HCT116 (cell line): Measurements from ENCODE around the gene SLC25A42. TPM values are rescaled to one million over a fixed set of nuclear protein-coding genes. Genes with fewer than 3 reads are reported as not detected.

Experiments used
- ATAC-seq: fragments of 200-7000 bp; cut with Tn5 transposase; 2 replicates; pipeline ENCODE4 v1.9.1; 2020; ENCODE audit warnings: mild to moderate bottlenecking, moderate library complexity
- BruUV-seq: library from RNA; stranded (reverse); fragments of 400-500 nt; replicated peaks from 2 replicates; lab custom pipeline; 2021; lab: Mats Ljungman, UMichigan
- CTCF ChIA-PET: fragments of 300-600 bp; sonication (Branson Sonifier 250); formaldehyde crosslinking; loops from one replicate; lab custom pipeline; 2021; ENCODE audit warnings: antibody characterized with exemption; lab: Charles Lee
- POLR2A ChIA-PET: fragments of 300-600, 350-600 bp; sonication (Branson Sonifier 250); formaldehyde crosslinking; loops from one replicate; lab custom pipeline; 2021; ENCODE audit warnings: antibody characterized with exemption; lab: Charles Lee
- RAD21 ChIA-PET, 2 experiments: fragments of 300-600 bp; sonication (Branson Sonifier 250); formaldehyde crosslinking; loops; one replicate each; lab custom pipeline; 2023; ENCODE audit warnings: low total read pairs in 2 of 2; ENCODE audit not compliant: uncharacterized antibody in 2 of 2, unreplicated experiment in 2 of 2, low non-redundant PET in 1 of 2; lab: Charles Lee
- DNase-seq: peaks from one replicate; pipeline ENCODE4 v3.0.0-alpha.2; 2010; ENCODE audit warnings: low read depth, low spot score
- H2AFZ ChIP-seq: fragments of 200-600 bp; shearing (Covaris generic), sonication (generic); 2 replicates; pipeline ENCODE4 v1.6.1; 2017; ENCODE audit warnings: low read depth, mixed run types, mixed read lengths, antibody characterized with exemption, low read length; ENCODE audit not compliant: poor library complexity, severe bottlenecking
- H3K27ac ChIP-seq: 2 replicates; pipeline ENCODE4 v1.5.1; 2012; ENCODE audit warnings: low read depth, low read length
- H3K27me3 ChIP-seq: fragments of 200-600 bp; sonication (generic); 2 replicates; pipeline ENCODE4 v1.6.1; 2016; ENCODE audit warnings: mixed run types, low read length, mixed read lengths; ENCODE audit not compliant: insufficient read depth
- H3K36me3 ChIP-seq, 2 experiments: fragments of 200-500 bp in 1 of 2; fragments of 200-600 bp in 1 of 2; sonication (Bioruptor generic) in 1 of 2; sonication (generic) in 1 of 2; 2 replicates each; pipeline versions ENCODE4 v1.5.1 to v1.6.1; 2014 to 2016; ENCODE audit warnings: low read length in 2 of 2, inconsistent platforms in 1 of 2, mixed read lengths in 1 of 2, mixed run types in 1 of 2; ENCODE audit not compliant: insufficient read depth in 2 of 2, control insufficient read depth in 1 of 2
- H3K4me1 ChIP-seq, 2 experiments: fragments of 200-600 bp in 1 of 2; sonication (generic) in 1 of 2; 2 replicates each; pipeline versions ENCODE4 v1.5.1 to v1.6.1; 2012 to 2017; ENCODE audit warnings: low read length in 2 of 2, inconsistent platforms in 1 of 2, mild to moderate bottlenecking in 1 of 2, mixed read lengths in 1 of 2, mixed run types in 1 of 2, moderate library complexity in 1 of 2; ENCODE audit not compliant: insufficient read depth in 2 of 2, control insufficient read depth in 1 of 2
- H3K4me2 ChIP-seq: fragments of 200-600 bp; sonication (generic); 2 replicates; pipeline ENCODE4 v1.6.1; 2017; ENCODE audit warnings: mixed run types, low read length, mixed read lengths
- H3K4me3 ChIP-seq, 2 experiments: fragments of 200-600 bp in 1 of 2; sonication (generic) in 1 of 2; replicated peaks in 1 of 2; 2 replicates each; pipeline ENCODE4 v1.5.1; 2011 to 2016; ENCODE audit warnings: low read length in 2 of 2, control low read depth in 1 of 2, low read depth in 1 of 2, mild to moderate bottlenecking in 1 of 2, mixed read lengths in 1 of 2, mixed run types in 1 of 2
- H3K79me2 ChIP-seq: fragments of 200-600 bp; sonication (generic); 2 replicates; pipeline ENCODE4 v1.6.1; 2017; ENCODE audit warnings: mild to moderate bottlenecking, mixed run types, low read length, moderate library complexity, mixed read lengths; ENCODE audit not compliant: insufficient read depth
- H3K9ac ChIP-seq: fragments of 200-600 bp; sonication (generic); 2 replicates; pipeline ENCODE4 v1.6.1; 2016; ENCODE audit warnings: low read length, mixed read lengths
- H3K9me2 ChIP-seq: fragments of 200-600 bp; sonication (generic), shearing (Covaris generic); 2 replicates; pipeline ENCODE4 v1.6.1; 2017; ENCODE audit warnings: mixed run types, mild to moderate bottlenecking, moderate library complexity; ENCODE audit not compliant: insufficient read depth
- H3K9me3 ChIP-seq, 2 experiments: fragments of 200-500 bp in 1 of 2; fragments of 200-600 bp in 1 of 2; sonication (Bioruptor generic) in 1 of 2; sonication (generic) in 1 of 2; 2 replicates each; pipeline ENCODE4 v1.6.1; 2014 to 2017; ENCODE audit warnings: low read length in 2 of 2, mixed read lengths in 2 of 2, inconsistent platforms in 1 of 2, low read depth in 1 of 2, mild to moderate bottlenecking in 1 of 2, mixed run types in 1 of 2, moderate library complexity in 1 of 2; ENCODE audit not compliant: control insufficient read depth in 1 of 2, insufficient read depth in 1 of 2
- H4K20me1 ChIP-seq: fragments of 200-600 bp; sonication (generic), shearing (Covaris generic); 2 replicates; pipeline ENCODE4 v1.6.1; 2017; ENCODE audit warnings: mixed run types, mild to moderate bottlenecking, moderate library complexity; ENCODE audit not compliant: insufficient read depth
- CEBPB ChIP-seq: IDR thresholded peaks from 2 replicates; pipeline ENCODE4 v1.6.1; 2012; ENCODE audit warnings: low read depth
- EZH2phosphoT487 ChIP-seq: fragments of 200-600 bp; IDR thresholded peaks from 2 replicates; pipeline ENCODE4 v1.6.1; 2018; ENCODE audit warnings: antibody characterized with exemption, borderline replicate concordance
- POLR2AphosphoS5 ChIP-seq: IDR thresholded peaks from 2 replicates; pipeline ENCODE4 v1.6.1; 2011; ENCODE audit warnings: mild to moderate bottlenecking, low read depth, low read length, moderate library complexity
- RAD21 ChIP-seq: IDR thresholded peaks from 2 replicates; pipeline ENCODE4 v1.6.1; 2012; ENCODE audit warnings: low read depth, mild to moderate bottlenecking
- SIN3A ChIP-seq: IDR thresholded peaks from 2 replicates; pipeline ENCODE4 v1.6.1; 2012; ENCODE audit warnings: low read depth
- TCF7L2 ChIP-seq: IDR thresholded peaks from 2 replicates; pipeline ENCODE4 v1.7.0; 2011; ENCODE audit warnings: borderline replicate concordance, inconsistent platforms; ENCODE audit not compliant: insufficient read depth, insufficient read length; ENCODE audit errors: extremely low read depth
- YY1 ChIP-seq: IDR thresholded peaks from 2 replicates; pipeline ENCODE4 v1.6.1; 2011; ENCODE audit warnings: low read length, low read depth, moderate library complexity, mild to moderate bottlenecking; ENCODE audit not compliant: insufficient replicate concordance; ENCODE audit errors: extremely low read depth
- ZFX ChIP-seq: fragments of 450-650 bp; IDR thresholded peaks from 2 replicates; pipeline ENCODE4 v1.6.1; 2017
- ZNF274 ChIP-seq: fragments of 200-500 bp; sonication (Bioruptor generic); IDR thresholded peaks from 2 replicates; pipeline ENCODE4 v1.6.1; 2014; ENCODE audit warnings: mild to moderate bottlenecking, low read depth, low read length, inconsistent platforms
- intact Hi-C: fragments of 100-400 bp; cut with micrococcal nuclease; formaldehyde crosslinking; loops from 2 replicates; pipeline ENCODE4 v1.10.0; 2022
- total RNA-seq: library from RNA; stranded (reverse); gene quantifications from one replicate; pipeline ENCODE4 v1.2.1, GENCODE V29; 2021; ENCODE audit not compliant: unreplicated experiment
- TF ChIP-seq, protein P1 (sequence below): IDR thresholded peaks from 2 replicates; pipeline ENCODE4 v1.6.1; 2012
- TF ChIP-seq, protein P2 (sequence below), 3 experiments: fragments of 200-600 bp in 1 of 3; sonication (generic) in 1 of 3; IDR thresholded peaks in 2 of 3; conservative IDR thresholded peaks in 1 of 3; 2 replicates each; pipeline ENCODE4 v1.5.1; 2012 to 2017; ENCODE audit warnings: low read depth in 2 of 3, low read length in 2 of 3, antibody characterized with exemption in 1 of 3, borderline replicate concordance in 1 of 3, control low read depth in 1 of 3, mild to moderate bottlenecking in 1 of 3, mixed read lengths in 1 of 3, mixed run types in 1 of 3, moderate library complexity in 1 of 3; ENCODE audit not compliant: insufficient read depth in 1 of 3

Gene SLC25A42
- total RNA-seq, 1 experiment from 2014 or later: 10.2 TPM

DNA sequence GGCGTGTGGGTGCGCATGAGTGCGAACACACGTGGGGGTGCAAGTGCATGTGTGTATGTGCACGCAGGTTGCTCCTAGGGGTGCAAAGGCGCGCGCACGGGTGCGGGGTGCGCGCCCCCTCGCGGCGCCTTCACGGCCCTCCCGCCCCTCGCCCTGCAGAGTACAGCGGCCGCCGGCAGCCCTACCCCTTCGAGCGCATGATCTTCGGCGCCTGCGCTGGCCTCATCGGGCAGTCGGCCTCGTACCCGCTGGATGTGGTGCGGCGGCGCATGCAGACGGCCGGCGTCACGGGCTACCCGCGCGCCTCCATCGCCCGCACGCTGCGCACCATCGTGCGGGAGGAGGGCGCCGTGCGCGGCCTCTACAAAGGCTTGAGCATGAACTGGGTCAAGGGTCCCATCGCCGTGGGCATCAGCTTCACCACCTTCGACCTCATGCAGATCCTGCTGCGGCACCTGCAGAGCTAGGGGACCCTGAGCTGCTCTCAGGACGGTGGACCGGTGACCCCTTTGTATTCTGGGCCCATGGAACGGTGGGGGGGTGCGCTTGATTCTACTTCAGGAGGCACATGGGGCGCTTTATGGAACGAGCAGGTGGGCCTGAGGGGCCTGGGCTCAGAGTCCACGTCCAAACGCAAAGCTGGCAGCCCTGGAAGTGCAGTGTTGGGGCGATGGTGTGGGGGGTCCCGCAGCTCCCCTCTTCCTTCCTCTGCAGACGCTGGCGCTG is 46.8 kb downstream of the SLC25A42 start:
- ATAC-seq (no peak), DNase-seq (no peak)
- CTCF ChIA-PET: no interaction called here
- Histone ChIP-seq H3K4me3 (no peak overlapping the region), H3K4me2 (no peak overlapping the region), H3K27me3 (no peaks in the 10 kb centered on the region), H3K9ac (no peak overlapping the region), H3K9me3 (no peaks in the 10 kb centered on the region), H2AFZ (no peak overlapping the region), H4K20me1 (no peaks in the 10 kb centered on the region), H3K79me2 (no peaks in the 10 kb centered on the region), H3K36me3 (no peaks in the 10 kb centered on the region), H3K4me1 (peaks cover 21 to 34% of the 10 kb centered on the region in 2 experiments), H3K9me2 (no peaks in the 10 kb centered on the region), H3K27ac (no peak overlapping the region)
- intact Hi-C loops: no loop called here
- no TSS peak for BruUV-seq
- POLR2A ChIA-PET: interaction anchor here (0.6 kb wide), 1 partner anchor 23 kb away, joined by 3 read pairs; no protein-coding TSS in a partner anchor
- TF ChIP-seq EZH2phosphoT487: no peak
- TF ChIP-seq, protein P1, sequence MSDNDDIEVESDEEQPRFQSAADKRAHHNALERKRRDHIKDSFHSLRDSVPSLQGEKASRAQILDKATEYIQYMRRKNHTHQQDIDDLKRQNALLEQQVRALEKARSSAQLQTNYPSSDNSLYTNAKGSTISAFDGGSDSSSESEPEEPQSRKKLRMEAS: no peak
- no peak for TF ChIP-seq ZFX
- TF ChIP-seq TCF7L2: no peak
- no peak for TF ChIP-seq SIN3A
- TF ChIP-seq ZNF274: no peak
- TF ChIP-seq POLR2AphosphoS5: no peak
- TF ChIP-seq, protein P2, sequence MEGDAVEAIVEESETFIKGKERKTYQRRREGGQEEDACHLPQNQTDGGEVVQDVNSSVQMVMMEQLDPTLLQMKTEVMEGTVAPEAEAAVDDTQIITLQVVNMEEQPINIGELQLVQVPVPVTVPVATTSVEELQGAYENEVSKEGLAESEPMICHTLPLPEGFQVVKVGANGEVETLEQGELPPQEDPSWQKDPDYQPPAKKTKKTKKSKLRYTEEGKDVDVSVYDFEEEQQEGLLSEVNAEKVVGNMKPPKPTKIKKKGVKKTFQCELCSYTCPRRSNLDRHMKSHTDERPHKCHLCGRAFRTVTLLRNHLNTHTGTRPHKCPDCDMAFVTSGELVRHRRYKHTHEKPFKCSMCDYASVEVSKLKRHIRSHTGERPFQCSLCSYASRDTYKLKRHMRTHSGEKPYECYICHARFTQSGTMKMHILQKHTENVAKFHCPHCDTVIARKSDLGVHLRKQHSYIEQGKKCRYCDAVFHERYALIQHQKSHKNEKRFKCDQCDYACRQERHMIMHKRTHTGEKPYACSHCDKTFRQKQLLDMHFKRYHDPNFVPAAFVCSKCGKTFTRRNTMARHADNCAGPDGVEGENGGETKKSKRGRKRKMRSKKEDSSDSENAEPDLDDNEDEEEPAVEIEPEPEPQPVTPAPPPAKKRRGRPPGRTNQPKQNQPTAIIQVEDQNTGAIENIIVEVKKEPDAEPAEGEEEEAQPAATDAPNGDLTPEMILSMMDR (IDR thresholded peaks at IDR 0.05 in 2 of 3, conservative IDR thresholded peaks at IDR 0.05 in 1 of 3; ENCODE audit: borderline replicate concordance in 1 of 3, insufficient read depth in 1 of 3, low read depth in 2 of 3, low read length in 2 of 3): no peak
- TF ChIP-seq YY1: no peak
- no peak for TF ChIP-seq CEBPB
- TF ChIP-seq RAD21: no peak
- RAD21 ChIA-PET: no interaction called here
